Liver (tissue), 9 donors: Measurements from ENCODE around the gene PHLPP1. TPM values are rescaled to one million over a fixed set of nuclear protein-coding genes. Genes with fewer than 3 reads are reported as not detected.
A peak's percentile ranks its signal among the peaks of the same experiment; 100 is the strongest.

Source experiments
- DNase-seq: peaks from one replicate; pipeline ENCODE4 v3.0.0-alpha.2; 2017; ENCODE audit warnings: low spot score
- H3K27ac ChIP-seq, 2 donors: one replicate each; pipeline ENCODE4 v1.7.0; 2013; ENCODE audit warnings: inconsistent platforms in 2 of 2, low read length in 2 of 2, control low read depth in 1 of 2, low read depth in 1 of 2, mild to moderate bottlenecking in 1 of 2
- H3K27me3 ChIP-seq, 4 donors: one replicate each; pipeline versions ENCODE4 v1.6.1 to v1.7.0; 2013; ENCODE audit warnings: low read length in 3 of 4, inconsistent platforms in 1 of 4, mild to moderate bottlenecking in 1 of 4, moderate library complexity in 1 of 4; ENCODE audit not compliant: control insufficient read depth in 4 of 4, insufficient read depth in 4 of 4
- H3K36me3 ChIP-seq, 4 donors: one replicate each; pipeline versions ENCODE4 v1.6.1 to v1.7.0; 2013; ENCODE audit warnings: low read length in 3 of 4, mild to moderate bottlenecking in 3 of 4, low read depth in 1 of 4, moderate library complexity in 1 of 4; ENCODE audit not compliant: control insufficient read depth in 4 of 4, insufficient read depth in 3 of 4
- H3K4me1 ChIP-seq, 4 donors: one replicate each; pipeline versions ENCODE4 v1.6.1 to v1.7.0; 2013; ENCODE audit warnings: low read length in 3 of 4, mild to moderate bottlenecking in 3 of 4, moderate library complexity in 1 of 4; ENCODE audit not compliant: control insufficient read depth in 4 of 4, insufficient read depth in 4 of 4
- H3K4me3 ChIP-seq, 3 donors: one replicate each; pipeline versions ENCODE4 v1.6.1 to v1.7.0; 2013; ENCODE audit warnings: low read length in 3 of 3, control low read depth in 1 of 3, low read depth in 1 of 3, mild to moderate bottlenecking in 1 of 3
- H3K9ac ChIP-seq, 2 donors: one replicate each; pipeline ENCODE4 v1.7.0; 2013; ENCODE audit warnings: low read length in 2 of 2, mild to moderate bottlenecking in 2 of 2, moderate library complexity in 2 of 2, control low read depth in 1 of 2, low read depth in 1 of 2
- H3K9me3 ChIP-seq, 4 donors: one replicate each; pipeline versions ENCODE4 v1.6.1 to v1.7.0; 2013; ENCODE audit warnings: low read length in 3 of 4; ENCODE audit not compliant: control insufficient read depth in 4 of 4
- CTCF ChIP-seq: fragments of 150-350 bp; IDR thresholded peaks from 2 replicates; pipeline ENCODE4 v1.5.1; 2017; ENCODE audit warnings: improper control_type of control experiment, low read depth, low read length; ENCODE audit not compliant: missing input control
- EGR1 ChIP-seq, 2 donors: IDR thresholded peaks; 2 replicates each; pipeline ENCODE4 v1.6.1; 2016 to 2018; ENCODE audit warnings: antibody characterized with exemption in 2 of 2, low read depth in 2 of 2
- FOXA1 ChIP-seq: IDR thresholded peaks from 2 replicates; pipeline ENCODE4 v1.6.1; 2016; ENCODE audit warnings: antibody characterized with exemption
- FOXA2 ChIP-seq: IDR thresholded peaks from 2 replicates; pipeline ENCODE4 v1.6.1; 2016; ENCODE audit warnings: antibody characterized with exemption
- GABPA ChIP-seq, 2 donors: IDR thresholded peaks in 1 of 2; conservative IDR thresholded peaks in 1 of 2; 2 replicates each; pipeline ENCODE4 v1.6.1; 2016; ENCODE audit warnings: antibody characterized with exemption in 2 of 2, mild to moderate bottlenecking in 1 of 2, moderate library complexity in 1 of 2
- HNF4A ChIP-seq, 2 donors: conservative IDR thresholded peaks; 2 replicates each; pipeline ENCODE4 v1.6.1; 2016; ENCODE audit warnings: antibody characterized with exemption in 2 of 2, mild to moderate bottlenecking in 2 of 2
- JUND ChIP-seq, 2 donors: IDR thresholded peaks; 2 replicates each; pipeline ENCODE4 v1.6.1; 2016; ENCODE audit warnings: antibody characterized with exemption in 2 of 2
- MAX ChIP-seq: IDR thresholded peaks from 2 replicates; pipeline ENCODE4 v1.6.1; 2016; ENCODE audit warnings: antibody characterized with exemption
- RAD21 ChIP-seq, 2 donors: IDR thresholded peaks; 2 replicates each; pipeline ENCODE4 v1.6.1; 2016; ENCODE audit warnings: antibody characterized with exemption in 2 of 2, mild to moderate bottlenecking in 2 of 2
- REST ChIP-seq: IDR thresholded peaks from 2 replicates; pipeline ENCODE4 v1.6.1; 2016; ENCODE audit warnings: antibody characterized with exemption, mild to moderate bottlenecking
- RXRA ChIP-seq, 2 donors: IDR thresholded peaks; 2 replicates each; pipeline ENCODE4 v1.6.1; 2017 to 2018; ENCODE audit warnings: antibody characterized with exemption in 2 of 2, mild to moderate bottlenecking in 1 of 2
- SP1 ChIP-seq: IDR thresholded peaks from 2 replicates; pipeline ENCODE4 v1.6.1; 2018; ENCODE audit warnings: antibody characterized with exemption, mild to moderate bottlenecking
- WGBS: extraction: QIAGEN DNeasy Blood & Tissue Kit; methylation state at CpG from one replicate; pipeline ENCODE4 v1.1.7; 2013; 5-methylcytosine and 5-hydroxymethylcytosine counted together
- polyA plus RNA-seq, 2 donors: library from polyadenylated mRNA; stranded (reverse) in 1 of 2; unstranded in 1 of 2; fragments of 200-250 nt in 1 of 2; fragments of >200 nt in 1 of 2; fragmentation: Nextera tagmentation in 1 of 2; extraction: Ambion mirVana in 1 of 2; gene quantifications; one replicate each; pipeline versions ENCODE4 v1.2.1 to v1.2.3, GENCODE V29; 2013 to 2015
- total RNA-seq, 2 donors: library from RNA; depleted of rRNA; stranded (reverse); fragments of >200 nt; gene quantifications; one replicate each; pipeline ENCODE4 v1.2.3, GENCODE V29; 2014
- donor health status: healthy.
- donor health status: healthy.
- donor health status: healthy.
- donor health status: healthy.
- donor health status: healthy.

PHLPP1 gene
- total and polyA plus RNA-seq, 4 donors, result 4.2 to 14.5 (median 8.6) TPM

GRCh38 chr18:62880673-62881364 lies 165.5 kb downstream of the PHLPP1 start:
- peaks cover 0 to 2% (median 0%) of the 10 kb centered on the region in 4 donors for H3K36me3 ChIP-seq
- TF ChIP-seq HNF4A (conservative IDR thresholded peaks at IDR 0.05) (peak; percentile 24 to 38), JUND (IDR thresholded peaks at IDR 0.05) (peak in 1 of 2 donors; percentile 10), REST (no peak), CTCF (no peak), RAD21 (IDR thresholded peaks at IDR 0.05) (no peak), FOXA2 (no peak), FOXA1 (no peak), EGR1 (IDR thresholded peaks at IDR 0.05; ENCODE audit: low read depth in 2 of 2) (no peak), GABPA (IDR thresholded peaks at IDR 0.05 in 1 of 2, conservative IDR thresholded peaks at IDR 0.05 in 1 of 2) (no peak)
- H3K9me3 ChIP-seq, result no peaks in the 10 kb centered on the region
- peaks cover 0 to 5% (median 0%) of the 10 kb centered on the region in 4 donors for H3K4me1 ChIP-seq
- no peaks in the 10 kb centered on the region for H3K27me3 ChIP-seq
- DNase-seq, result no peak
- 79% methylated on average over 4 of the region's 4 CpGs for WGBS
- H3K27ac ChIP-seq, result no peak overlapping the region
- H3K4me3 ChIP-seq, result no peak overlapping the region
- no peak overlapping the region for H3K9ac ChIP-seq

GRCh38 chr18:62881509-62882016 lies 166.2 kb downstream of the PHLPP1 start:
- Histone ChIP-seq H3K36me3 (peaks cover 0 to 2% (median 0%) of the 10 kb centered on the region in 4 donors), H3K27me3 (no peaks in the 10 kb centered on the region), H3K27ac (no peak overlapping the region), H3K9ac (no peak overlapping the region), H3K9me3 (no peaks in the 10 kb centered on the region), H3K4me3 (no peak overlapping the region), H3K4me1 (peaks cover 0 to 5% (median 0%) of the 10 kb centered on the region in 4 donors)
- no peak for DNase-seq
- TF ChIP-seq SP1 (no peak), MAX (no peak), RXRA (IDR thresholded peaks at IDR 0.05) (no peak), EGR1 (IDR thresholded peaks at IDR 0.05; ENCODE audit: low read depth in 2 of 2) (no peak)
- WGBS, result 76% methylated on average over 4 of the region's 4 CpGs
